ENCODE measurements around the gene NISCH.

NISCH gene

DNA sequence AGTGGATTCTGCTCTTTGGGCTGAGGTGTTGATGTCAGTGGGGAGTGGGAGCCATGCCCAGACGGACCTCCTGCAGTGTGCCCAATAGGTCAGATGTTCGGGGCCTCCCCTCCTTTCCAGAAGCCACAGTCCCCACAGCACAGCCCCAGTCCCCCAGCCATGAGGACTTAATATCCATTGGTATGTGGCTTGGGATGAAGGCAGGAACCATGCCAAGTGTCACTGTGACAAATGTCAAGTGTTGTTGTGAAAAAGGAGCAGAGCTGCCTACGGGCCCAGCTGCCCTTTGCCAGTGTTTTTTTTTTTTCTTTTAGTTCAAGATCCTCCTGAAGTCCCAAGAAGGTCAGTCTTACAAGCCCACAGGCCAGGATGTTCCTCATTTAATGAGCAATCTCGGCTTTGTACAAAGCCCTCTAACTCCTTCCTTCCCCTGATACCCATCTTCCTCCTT, 22.7 kb upstream of the NISCH start:
- no peak for ATAC-seq
- TF ChIP-seq GLIS3 (CRISPR knock-in tag; IDR thresholded peaks at IDR 0.05): no peak
- TF ChIP-seq ZNF565 (CRISPR knock-in tag; conservative IDR thresholded peaks at IDR 0.05; ENCODE audit: low read depth): no peak
- TF ChIP-seq ZNF8 (CRISPR knock-in tag; IDR thresholded peaks at IDR 0.05): no peak
- TF ChIP-seq, protein P1, sequence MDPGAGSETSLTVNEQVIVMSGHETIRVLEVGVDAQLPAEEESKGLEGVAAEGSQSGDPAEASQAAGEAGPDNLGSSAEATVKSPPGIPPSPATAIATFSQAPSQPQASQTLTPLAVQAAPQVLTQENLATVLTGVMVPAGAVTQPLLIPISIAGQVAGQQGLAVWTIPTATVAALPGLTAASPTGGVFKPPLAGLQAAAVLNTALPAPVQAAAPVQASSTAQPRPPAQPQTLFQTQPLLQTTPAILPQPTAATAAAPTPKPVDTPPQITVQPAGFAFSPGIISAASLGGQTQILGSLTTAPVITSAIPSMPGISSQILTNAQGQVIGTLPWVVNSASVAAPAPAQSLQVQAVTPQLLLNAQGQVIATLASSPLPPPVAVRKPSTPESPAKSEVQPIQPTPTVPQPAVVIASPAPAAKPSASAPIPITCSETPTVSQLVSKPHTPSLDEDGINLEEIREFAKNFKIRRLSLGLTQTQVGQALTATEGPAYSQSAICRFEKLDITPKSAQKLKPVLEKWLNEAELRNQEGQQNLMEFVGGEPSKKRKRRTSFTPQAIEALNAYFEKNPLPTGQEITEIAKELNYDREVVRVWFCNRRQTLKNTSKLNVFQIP (CRISPR knock-in tag; IDR thresholded peaks at IDR 0.05; ENCODE audit: borderline replicate concordance, low read depth): no peak
- TF ChIP-seq TSHZ2 (CRISPR knock-in tag; IDR thresholded peaks at IDR 0.05): no peak
- no peak for TF ChIP-seq BACH2 (CRISPR knock-in tag; IDR thresholded peaks at IDR 0.05; ENCODE audit: borderline replicate concordance)
- TF ChIP-seq PPARA (CRISPR knock-in tag; IDR thresholded peaks at IDR 0.05; ENCODE audit: borderline replicate concordance): no peak
- TF ChIP-seq CSDC2 (CRISPR knock-in tag; IDR thresholded peaks at IDR 0.05): no peak
- no peak for TF ChIP-seq TOX (CRISPR knock-in tag; IDR thresholded peaks at IDR 0.05; ENCODE audit: borderline replicate concordance)
- no peak for TF ChIP-seq PATZ1 (CRISPR knock-in tag; IDR thresholded peaks at IDR 0.05; ENCODE audit: borderline replicate concordance)
- no peak for TF ChIP-seq TCF4 (CRISPR knock-in tag; IDR thresholded peaks at IDR 0.05; ENCODE audit: borderline replicate concordance)
- TF ChIP-seq ZFP30 (CRISPR knock-in tag; IDR thresholded peaks at IDR 0.05): no peak
- no peak for TF ChIP-seq ZC3H10 (CRISPR knock-in tag; IDR thresholded peaks at IDR 0.05)
- TF ChIP-seq, protein P2, sequence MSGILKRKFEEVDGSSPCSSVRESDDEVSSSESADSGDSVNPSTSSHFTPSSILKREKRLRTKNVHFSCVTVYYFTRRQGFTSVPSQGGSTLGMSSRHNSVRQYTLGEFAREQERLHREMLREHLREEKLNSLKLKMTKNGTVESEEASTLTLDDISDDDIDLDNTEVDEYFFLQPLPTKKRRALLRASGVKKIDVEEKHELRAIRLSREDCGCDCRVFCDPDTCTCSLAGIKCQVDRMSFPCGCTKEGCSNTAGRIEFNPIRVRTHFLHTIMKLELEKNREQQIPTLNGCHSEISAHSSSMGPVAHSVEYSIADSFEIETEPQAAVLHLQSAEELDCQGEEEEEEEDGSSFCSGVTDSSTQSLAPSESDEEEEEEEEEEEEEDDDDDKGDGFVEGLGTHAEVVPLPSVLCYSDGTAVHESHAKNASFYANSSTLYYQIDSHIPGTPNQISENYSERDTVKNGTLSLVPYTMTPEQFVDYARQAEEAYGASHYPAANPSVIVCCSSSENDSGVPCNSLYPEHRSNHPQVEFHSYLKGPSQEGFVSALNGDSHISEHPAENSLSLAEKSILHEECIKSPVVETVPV (CRISPR knock-in tag; IDR thresholded peaks at IDR 0.05): no peak
- TF ChIP-seq ZFP3 (CRISPR knock-in tag; IDR thresholded peaks at IDR 0.05): no peak
- no peak for TF ChIP-seq SNAI2 (CRISPR knock-in tag; IDR thresholded peaks at IDR 0.05)
- no peak for TF ChIP-seq ARNTL (CRISPR knock-in tag; IDR thresholded peaks at IDR 0.05; ENCODE audit: borderline replicate concordance, low read depth)
- no peak for TF ChIP-seq ESRRG (CRISPR knock-in tag; IDR thresholded peaks at IDR 0.05)

- no peak for ATAC-seq
- TF ChIP-seq CSDC2 (CRISPR knock-in tag; IDR thresholded peaks at IDR 0.05) (no peak), ZFP3 (CRISPR knock-in tag; IDR thresholded peaks at IDR 0.05) (no peak), ZNF8 (CRISPR knock-in tag; IDR thresholded peaks at IDR 0.05) (no peak), BACH2 (CRISPR knock-in tag; IDR thresholded peaks at IDR 0.05; ENCODE audit: borderline replicate concordance) (no peak), ESRRG (CRISPR knock-in tag; IDR thresholded peaks at IDR 0.05) (no peak), ARNTL (CRISPR knock-in tag; IDR thresholded peaks at IDR 0.05; ENCODE audit: borderline replicate concordance, low read depth) (no peak), GLIS3 (CRISPR knock-in tag; IDR thresholded peaks at IDR 0.05) (no peak), CREB5 (CRISPR knock-in tag; IDR thresholded peaks at IDR 0.05; ENCODE audit: low read depth) (no peak), ISL1 (CRISPR knock-in tag; IDR thresholded peaks at IDR 0.05) (no peak), RARB (CRISPR knock-in tag; IDR thresholded peaks at IDR 0.05) (no peak), PPARA (CRISPR knock-in tag; IDR thresholded peaks at IDR 0.05; ENCODE audit: borderline replicate concordance) (no peak), TCF4 (CRISPR knock-in tag; IDR thresholded peaks at IDR 0.05; ENCODE audit: borderline replicate concordance) (no peak), ZNF565 (CRISPR knock-in tag; conservative IDR thresholded peaks at IDR 0.05; ENCODE audit: low read depth) (no peak), PATZ1 (CRISPR knock-in tag; IDR thresholded peaks at IDR 0.05; ENCODE audit: borderline replicate concordance) (no peak), SNAI2 (CRISPR knock-in tag; IDR thresholded peaks at IDR 0.05) (no peak), ZFP30 (CRISPR knock-in tag; IDR thresholded peaks at IDR 0.05) (no peak)
- TF ChIP-seq, protein P2 (CRISPR knock-in tag; IDR thresholded peaks at IDR 0.05): no peak
- TF ChIP-seq, protein P1 (CRISPR knock-in tag; IDR thresholded peaks at IDR 0.05; ENCODE audit: borderline replicate concordance, low read depth): no peak
Measured at GRCh38 chr3:52433328-52433995, 21.9 kb upstream of the NISCH start.

Measured in SK-N-SH treated with all-trans-retinoic acid at 6 μM for 48 hours (cell line).